Measurements from ENCODE around the gene CCDC57.

GRCh38 chr17:82170412-82170961, 42.2 kb downstream of the CCDC57 start:
- TF ChIP-seq, protein P1, sequence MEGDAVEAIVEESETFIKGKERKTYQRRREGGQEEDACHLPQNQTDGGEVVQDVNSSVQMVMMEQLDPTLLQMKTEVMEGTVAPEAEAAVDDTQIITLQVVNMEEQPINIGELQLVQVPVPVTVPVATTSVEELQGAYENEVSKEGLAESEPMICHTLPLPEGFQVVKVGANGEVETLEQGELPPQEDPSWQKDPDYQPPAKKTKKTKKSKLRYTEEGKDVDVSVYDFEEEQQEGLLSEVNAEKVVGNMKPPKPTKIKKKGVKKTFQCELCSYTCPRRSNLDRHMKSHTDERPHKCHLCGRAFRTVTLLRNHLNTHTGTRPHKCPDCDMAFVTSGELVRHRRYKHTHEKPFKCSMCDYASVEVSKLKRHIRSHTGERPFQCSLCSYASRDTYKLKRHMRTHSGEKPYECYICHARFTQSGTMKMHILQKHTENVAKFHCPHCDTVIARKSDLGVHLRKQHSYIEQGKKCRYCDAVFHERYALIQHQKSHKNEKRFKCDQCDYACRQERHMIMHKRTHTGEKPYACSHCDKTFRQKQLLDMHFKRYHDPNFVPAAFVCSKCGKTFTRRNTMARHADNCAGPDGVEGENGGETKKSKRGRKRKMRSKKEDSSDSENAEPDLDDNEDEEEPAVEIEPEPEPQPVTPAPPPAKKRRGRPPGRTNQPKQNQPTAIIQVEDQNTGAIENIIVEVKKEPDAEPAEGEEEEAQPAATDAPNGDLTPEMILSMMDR (IDR thresholded peaks at IDR 0.05) = no peak
- TF ChIP-seq POLR2A (IDR thresholded peaks at IDR 0.05) = no peak

Measured in esophagus squamous epithelium (tissue), 4 donors.